Renal cortex interstitium (tissue), 11 donors: Measurements from ENCODE around the gene PYM1. TPM values are rescaled to one million over a fixed set of nuclear protein-coding genes. Genes with fewer than 3 reads are reported as not detected.
"Not testable (repeated sequence)": the region's sequence is repeated elsewhere in the genome, so short reads cannot be mapped to it uniquely, and the experiment has no call there.

Experiments used
- DNase-seq, 11 donors: peaks; one replicate each; pipeline ENCODE4 v3.0.0-alpha.2; 2013; ENCODE audit warnings: low read depth in 9 of 11, low spot score in 4 of 11; ENCODE audit errors: extremely low read depth in 1 of 11
- polyA plus RNA-seq, 3 donors: library from polyadenylated mRNA; unstranded; fragments of 120-200 nt; gene quantifications; one replicate each; pipeline ENCODE4 v1.2.1, GENCODE V29; 2013; ENCODE audit not compliant: insufficient read length in 3 of 3

The PYM1 gene
- polyA plus RNA-seq, 3 donors: 32.3 to 40.0 (median 37.5) TPM

DNA sequence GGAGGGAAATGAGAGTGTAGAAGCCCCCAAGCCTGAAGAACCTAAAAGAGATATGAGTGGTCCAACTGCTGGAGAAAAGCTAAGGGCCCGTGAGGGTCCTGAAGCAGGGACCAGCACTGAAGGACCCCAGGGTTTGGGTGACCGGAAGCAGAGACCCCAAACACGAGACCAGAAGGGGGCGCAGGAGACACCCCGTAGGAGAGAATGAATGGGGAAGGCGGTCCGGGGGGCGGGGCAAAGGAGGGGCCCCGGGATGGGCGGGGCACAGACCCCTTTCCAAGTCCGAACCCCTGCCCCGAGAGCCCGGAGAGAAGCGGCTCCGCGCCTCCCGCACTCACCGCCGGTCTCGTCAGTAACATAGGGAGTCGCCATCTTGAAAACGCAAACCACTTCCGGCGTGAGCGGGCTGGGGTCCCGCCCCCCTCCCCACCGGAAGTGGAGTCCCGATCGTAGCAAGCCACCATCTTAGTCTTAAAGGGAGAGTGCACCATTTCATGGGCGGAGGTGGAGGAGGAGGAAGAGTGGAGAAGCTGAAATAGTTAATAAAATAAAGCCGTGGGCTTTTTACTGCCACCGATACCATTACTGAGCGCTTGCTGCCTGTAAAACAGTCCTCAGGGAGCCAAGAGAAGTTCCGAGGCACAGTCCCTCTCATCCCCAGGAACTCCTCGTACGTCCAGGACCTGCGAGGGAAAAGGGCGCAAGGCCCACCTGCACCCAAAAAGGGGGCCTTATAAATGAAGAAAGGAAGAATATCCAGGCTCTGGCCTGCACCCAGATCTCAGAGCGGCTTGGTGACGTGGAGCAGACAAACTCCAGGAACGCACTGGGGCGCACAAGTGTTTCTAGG, 731 bp downstream of the PYM1 start:
- peak in 10 of 11 donors; percentile 85 to 93 (median 88) for DNase-seq

GRCh38 chr12:55925870-55926737, 1.6 kb downstream of the PYM1 start:
- DNase-seq: no peak

- DNase-seq: no peak
Observed at GRCh38 chr12:55925371-55925770, 2.3 kb downstream of the PYM1 start.

DNA sequence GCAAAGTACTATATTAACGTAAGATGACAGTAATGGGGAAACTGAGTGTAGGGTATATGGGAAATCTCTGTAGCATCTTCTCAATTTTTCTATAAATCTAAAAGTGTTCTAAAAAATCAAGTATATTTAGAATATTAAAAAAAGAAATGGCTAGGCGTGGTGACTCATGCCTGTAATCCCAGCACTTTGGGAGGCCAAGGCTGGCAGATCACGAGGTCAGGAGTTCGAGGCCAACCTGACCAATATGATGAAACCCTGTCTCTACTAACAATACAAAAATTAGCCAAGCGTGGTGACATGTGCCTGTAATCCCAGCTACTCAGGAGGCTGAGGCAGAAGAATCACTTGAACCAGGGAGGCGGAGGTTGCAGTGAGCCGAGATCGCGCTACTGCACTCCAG, 4.0 kb downstream of the PYM1 start:
- not testable (repeated sequence) for DNase-seq

DNA sequence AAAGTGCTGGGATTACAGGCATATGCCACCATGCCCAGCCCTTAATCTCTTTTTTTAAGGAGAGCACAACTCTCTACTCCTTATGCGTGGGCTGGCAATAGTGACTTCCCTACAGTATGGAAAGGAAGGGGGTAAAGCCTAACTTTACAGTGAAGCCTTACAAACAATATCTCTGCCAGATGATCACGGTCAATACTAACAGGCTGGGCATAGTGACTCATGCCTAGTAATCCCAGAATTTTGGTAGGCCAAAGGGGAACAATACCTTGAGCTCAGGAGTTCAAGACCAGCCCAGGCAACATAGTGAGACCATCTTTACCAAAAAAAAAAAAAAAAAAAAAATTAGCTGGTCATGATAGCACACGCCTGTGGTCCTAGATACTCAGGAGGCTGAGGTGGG, 5.6 kb downstream of the PYM1 start:
- DNase-seq: no peak

DNA sequence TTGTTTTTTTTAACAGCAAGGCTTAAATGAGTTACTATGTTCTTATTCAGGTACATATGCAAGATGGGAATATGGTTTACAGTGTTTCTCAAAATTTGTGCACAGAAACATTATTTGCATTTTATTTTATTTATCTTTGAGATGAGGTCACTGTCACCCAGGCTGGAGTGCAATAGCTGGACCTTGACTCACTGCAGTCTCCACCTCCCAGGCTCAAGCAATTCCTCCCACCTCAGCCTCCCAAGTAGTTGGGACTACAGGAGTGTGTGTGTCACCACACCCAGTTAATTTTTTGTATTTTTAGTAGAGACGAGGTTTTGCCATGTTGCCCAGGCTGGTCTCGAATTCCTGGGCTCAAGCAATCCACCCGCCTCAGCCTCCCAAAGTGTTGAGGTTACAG, 8.7 kb downstream of the PYM1 start:
- DNase-seq: not testable (repeated sequence)

GRCh38 chr12:55915482-55915859, 12.2 kb downstream of the PYM1 start:
- DNase-seq: no peak

DNA sequence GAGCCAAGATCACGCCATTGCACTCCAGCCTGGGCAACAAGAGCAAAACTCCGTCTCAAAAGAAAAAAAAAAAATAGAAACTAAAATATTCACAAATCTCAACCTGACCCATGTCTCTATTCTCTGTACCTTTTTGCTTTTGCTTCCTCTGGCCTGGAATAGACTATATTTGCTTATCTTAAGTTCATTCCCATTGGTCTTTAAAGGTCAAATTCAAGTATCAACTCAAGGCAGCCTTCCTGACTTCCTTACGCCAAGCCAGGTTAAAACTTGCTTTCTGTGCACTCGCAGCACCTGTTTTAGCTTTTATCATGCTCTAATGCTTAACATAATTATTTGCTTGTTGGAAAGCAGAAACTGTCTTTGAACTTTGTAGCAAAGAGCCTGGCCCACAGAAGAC, 14.8 kb downstream of the PYM1 start:
- no peak for DNase-seq

- no peak for DNase-seq
Observed at GRCh38 chr12:55909513-55909884, 18.2 kb downstream of the PYM1 start.

GRCh38 chr12:55908726-55909512, 18.8 kb downstream of the PYM1 start:
- no peak for DNase-seq

DNA sequence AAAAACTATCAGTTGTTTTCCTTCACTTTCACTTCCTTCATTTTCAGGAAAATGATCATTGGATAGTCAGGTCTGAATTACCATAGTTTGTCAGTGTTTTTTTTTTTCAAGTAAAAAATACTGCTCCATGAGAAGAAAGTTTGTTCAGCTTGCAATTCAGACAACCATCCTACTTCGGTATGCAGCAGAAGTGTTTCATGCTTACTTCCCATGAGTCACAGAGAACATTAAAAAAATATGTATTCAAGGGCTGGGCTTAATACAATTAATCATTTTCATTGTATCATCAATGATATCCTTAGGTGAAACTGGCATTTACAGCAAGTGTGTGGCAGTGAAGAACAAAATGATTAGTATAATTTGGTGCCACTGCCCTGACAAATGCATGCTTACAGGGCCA, 21.6 kb downstream of the PYM1 start:
- DNase-seq: no peak

GRCh38 chr12:55901881-55902490, 25.7 kb downstream of the PYM1 start:
- no peak for DNase-seq

DNA sequence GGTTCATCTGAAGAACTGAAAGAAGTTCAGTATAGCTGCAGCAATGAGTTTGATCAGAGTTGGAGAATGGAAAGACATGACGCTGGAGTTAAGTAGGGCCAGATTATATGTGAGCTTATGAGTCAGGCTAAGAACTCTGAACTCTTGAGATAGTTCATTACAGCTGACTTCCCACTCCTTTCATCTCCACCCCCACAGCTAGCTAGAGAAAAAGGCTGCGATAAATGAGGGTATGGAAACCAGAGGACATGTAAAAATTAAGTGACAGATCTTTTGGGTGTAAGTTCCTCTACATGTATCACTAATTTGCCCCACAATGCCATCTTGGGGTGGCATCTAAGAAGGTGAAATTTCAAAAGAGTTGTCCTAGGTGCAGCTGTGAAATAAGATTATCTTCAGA, 28.6 kb downstream of the PYM1 start:
- DNase-seq: no peak

GRCh38 chr12:55893723-55894122, 34.0 kb downstream of the PYM1 start:
- DNase-seq: no peak

DNA sequence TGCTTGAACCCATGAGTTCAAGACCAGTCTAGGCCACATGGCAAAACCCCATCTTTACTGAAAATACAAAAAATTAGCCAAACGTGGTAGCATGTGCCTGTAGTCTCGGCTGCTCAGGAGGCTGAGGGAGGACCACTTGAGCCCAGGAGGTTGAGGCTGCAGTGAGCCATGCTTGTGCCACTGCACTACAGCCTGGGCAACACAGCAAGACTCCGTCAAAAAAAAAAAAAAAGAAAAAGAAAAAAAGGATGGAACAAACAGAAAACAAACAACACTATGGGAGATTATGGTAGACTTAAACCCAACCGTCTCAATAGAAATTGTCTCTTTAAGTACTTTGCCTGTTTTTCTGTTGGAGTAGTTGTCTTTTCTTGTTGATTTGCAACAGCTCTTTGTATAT, 36.4 kb downstream of the PYM1 start:
- no peak for DNase-seq

DNA sequence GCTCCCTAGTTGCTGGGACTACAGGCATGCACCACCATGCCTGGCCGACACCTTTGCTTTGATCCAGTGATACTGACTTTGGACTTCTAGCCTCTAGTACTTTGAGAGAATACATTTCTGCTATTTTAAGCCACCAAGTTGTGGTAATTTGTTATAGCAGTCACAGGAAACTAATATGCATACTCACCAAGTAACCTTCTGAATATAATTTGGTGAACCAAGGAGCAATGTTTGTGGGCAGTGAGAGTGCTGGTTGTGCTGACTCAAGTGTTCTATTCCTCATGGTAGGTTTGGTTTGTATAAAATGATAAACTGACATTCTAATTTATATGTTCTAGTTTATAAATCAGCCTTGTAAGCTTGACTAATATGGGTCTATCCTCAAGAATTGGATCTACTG, 42.6 kb downstream of the PYM1 start:
- no peak for DNase-seq

GRCh38 chr12:55877824-55878223, 49.9 kb downstream of the PYM1 start:
- no peak for DNase-seq

- DNase-seq: no peak
Observed at GRCh38 chr12:55875704-55876467, 51.8 kb downstream of the PYM1 start.
